HG03095 (cell line): Measurements from ENCODE around the gene DLK2.
A peak's percentile ranks its signal among the peaks of the same experiment; 100 is the strongest.
"Not testable (repeated sequence)": the region's sequence is repeated elsewhere in the genome, so short reads cannot be mapped to it uniquely, and the experiment has no call there.

Source experiments
- ATAC-seq: cut with Tn5 transposase; IDR thresholded peaks from one replicate; pipeline ENCODE4 v1.9.1; 2021; ENCODE audit warnings: moderate library complexity; ENCODE audit not compliant: unreplicated experiment

Gene DLK2

GRCh38 chr6:43481591-43482236 lies 26.4 kb upstream of the DLK2 start:
- no peak for ATAC-seq

GRCh38 chr6:43481075-43481474 lies 25.7 kb upstream of the DLK2 start:
- ATAC-seq = no peak

- no peak for ATAC-seq
Observed at GRCh38 chr6:43478008-43478372, 22.6 kb upstream of the DLK2 start.

- ATAC-seq = peak; percentile 94
Observed at GRCh38 chr6:43477235-43478007, 22.1 kb upstream of the DLK2 start, which contains the start of gene TJAP1. Gene TJAP1, plus strand, starts transcription at chr6:43477570. Its CDS starts 21,432 bp downstream, at chr6:43499002.

- ATAC-seq = no peak
Observed at GRCh38 chr6:43476746-43477145, 21.4 kb upstream of the DLK2 start.

- ATAC-seq = no peak
Observed at GRCh38 chr6:43475516-43475915, 20.2 kb upstream of the DLK2 start.

- ATAC-seq = no peak
Observed at GRCh38 chr6:43472515-43472914, 17.2 kb upstream of the DLK2 start.

GRCh38 chr6:43471399-43471798 lies 16.1 kb upstream of the DLK2 start:
- no peak for ATAC-seq

- ATAC-seq = no peak
Observed at GRCh38 chr6:43469947-43470346, 14.6 kb upstream of the DLK2 start.

GRCh38 chr6:43468748-43469681 lies 13.7 kb upstream of the DLK2 start:
- ATAC-seq = no peak

GRCh38 chr6:43468240-43468639 lies 12.9 kb upstream of the DLK2 start:
- ATAC-seq = no peak

- ATAC-seq = no peak
Observed at GRCh38 chr6:43467752-43468151, 12.4 kb upstream of the DLK2 start.

- not testable (repeated sequence) for ATAC-seq
Observed at GRCh38 chr6:43467265-43467664, 11.9 kb upstream of the DLK2 start.

GRCh38 chr6:43465948-43466347 lies 10.6 kb upstream of the DLK2 start:
- ATAC-seq = no peak

- ATAC-seq = no peak
Observed at GRCh38 chr6:43464337-43464736, 9.0 kb upstream of the DLK2 start.

- no peak for ATAC-seq
Observed at GRCh38 chr6:43461936-43462335, 6.6 kb upstream of the DLK2 start.

- no peak for ATAC-seq
Observed at GRCh38 chr6:43460032-43460431, 4.7 kb upstream of the DLK2 start.

GRCh38 chr6:43459535-43459934 lies 4.2 kb upstream of the DLK2 start:
- no peak for ATAC-seq

GRCh38 chr6:43458154-43458553 lies 2.8 kb upstream of the DLK2 start:
- ATAC-seq = not testable (repeated sequence)

- ATAC-seq = no peak
Observed at GRCh38 chr6:43457643-43458042, 2.3 kb upstream of the DLK2 start.
